ENCODE measurements around the gene ADD1.

The ADD1 gene

GRCh38 chr4:2931512-2932301 lies 88.1 kb downstream of the ADD1 start:
- peak overlapping the region; percentile 71; the same call in 1 of the 2 replicates for H3K4me3 ChIP-seq (replicated peaks; ENCODE audit: low read depth, low read length)
- no peak for DNase-seq (ENCODE audit: extremely low read depth, low read depth)
- TF ChIP-seq, protein P1, sequence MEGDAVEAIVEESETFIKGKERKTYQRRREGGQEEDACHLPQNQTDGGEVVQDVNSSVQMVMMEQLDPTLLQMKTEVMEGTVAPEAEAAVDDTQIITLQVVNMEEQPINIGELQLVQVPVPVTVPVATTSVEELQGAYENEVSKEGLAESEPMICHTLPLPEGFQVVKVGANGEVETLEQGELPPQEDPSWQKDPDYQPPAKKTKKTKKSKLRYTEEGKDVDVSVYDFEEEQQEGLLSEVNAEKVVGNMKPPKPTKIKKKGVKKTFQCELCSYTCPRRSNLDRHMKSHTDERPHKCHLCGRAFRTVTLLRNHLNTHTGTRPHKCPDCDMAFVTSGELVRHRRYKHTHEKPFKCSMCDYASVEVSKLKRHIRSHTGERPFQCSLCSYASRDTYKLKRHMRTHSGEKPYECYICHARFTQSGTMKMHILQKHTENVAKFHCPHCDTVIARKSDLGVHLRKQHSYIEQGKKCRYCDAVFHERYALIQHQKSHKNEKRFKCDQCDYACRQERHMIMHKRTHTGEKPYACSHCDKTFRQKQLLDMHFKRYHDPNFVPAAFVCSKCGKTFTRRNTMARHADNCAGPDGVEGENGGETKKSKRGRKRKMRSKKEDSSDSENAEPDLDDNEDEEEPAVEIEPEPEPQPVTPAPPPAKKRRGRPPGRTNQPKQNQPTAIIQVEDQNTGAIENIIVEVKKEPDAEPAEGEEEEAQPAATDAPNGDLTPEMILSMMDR (IDR thresholded peaks at IDR 0.05; ENCODE audit: low read depth, low read length, missing control alignments): no peak

DNA sequence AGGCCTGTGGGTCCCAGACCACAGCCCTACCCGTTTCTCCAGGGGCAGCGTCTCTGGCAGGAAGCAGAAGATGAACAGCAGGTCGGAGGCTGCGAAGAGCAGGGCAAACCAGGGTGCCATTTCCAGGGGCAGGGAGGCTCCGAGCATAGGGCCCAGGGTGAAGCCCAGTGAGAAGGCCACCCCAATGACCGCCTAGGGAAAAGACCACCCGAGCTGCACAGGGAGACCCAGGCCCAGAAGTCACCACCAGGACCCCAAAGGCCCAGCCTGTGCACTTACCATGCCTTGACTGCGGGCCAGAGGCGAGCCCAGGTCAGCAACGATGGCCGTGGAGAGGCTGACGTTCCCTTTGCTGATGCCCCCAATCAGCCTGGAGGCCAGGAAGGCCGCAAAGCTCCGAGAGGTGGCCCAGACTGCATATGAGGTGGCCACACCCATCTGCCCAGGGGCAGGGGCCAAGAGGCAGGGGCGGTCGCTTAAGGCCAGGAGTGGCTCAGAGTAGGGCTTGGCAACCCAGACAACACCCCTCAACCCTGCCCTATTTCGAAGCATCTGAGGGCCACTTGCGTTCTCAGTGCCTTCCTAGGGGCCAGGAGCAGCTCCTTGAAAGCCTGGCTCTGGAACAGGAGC lies 88.8 kb downstream of the ADD1 start:
- DNase-seq (ENCODE audit: extremely low read depth, low read depth): no peak
- TF ChIP-seq, protein P1 (IDR thresholded peaks at IDR 0.05; ENCODE audit: low read depth, low read length, missing control alignments): no peak
- H3K4me3 ChIP-seq (replicated peaks; ENCODE audit: low read depth, low read length): peak overlapping the region; percentile 71

DNA sequence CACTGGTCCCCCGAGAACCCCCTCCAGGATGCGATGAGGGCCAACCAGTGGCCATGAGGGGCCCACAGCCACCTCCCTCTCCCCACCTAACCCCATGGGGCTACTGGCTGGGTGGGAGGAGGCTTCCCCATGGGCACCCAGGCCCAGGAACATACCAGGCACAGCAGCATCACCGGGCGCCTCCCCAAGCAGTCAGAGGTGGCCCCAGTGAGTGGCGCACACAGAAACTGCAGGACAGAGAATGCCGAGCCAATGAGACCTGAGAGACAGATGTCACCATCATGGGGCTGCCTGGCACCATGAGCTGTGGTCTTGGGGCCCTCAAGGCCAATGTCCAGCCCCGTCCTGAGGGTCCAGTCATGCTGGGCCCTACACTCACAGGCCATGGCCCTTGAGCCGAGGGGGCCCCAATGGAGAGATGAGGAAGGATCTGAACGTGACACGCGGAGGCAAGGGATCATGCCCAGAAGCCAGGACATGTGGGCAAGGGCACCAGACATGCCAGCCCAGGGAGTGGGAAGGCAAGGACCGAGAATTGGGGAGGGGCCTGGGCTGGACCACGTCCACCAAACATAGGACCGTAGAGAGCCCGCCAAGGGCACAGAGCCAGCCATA lies 89.4 kb downstream of the ADD1 start:
- no peak for DNase-seq (ENCODE audit: extremely low read depth, low read depth)
- TF ChIP-seq, protein P1 (IDR thresholded peaks at IDR 0.05; ENCODE audit: low read depth, low read length, missing control alignments): no peak
- H3K4me3 ChIP-seq (replicated peaks; ENCODE audit: low read depth, low read length): peak overlapping the region; percentile 71

DNA sequence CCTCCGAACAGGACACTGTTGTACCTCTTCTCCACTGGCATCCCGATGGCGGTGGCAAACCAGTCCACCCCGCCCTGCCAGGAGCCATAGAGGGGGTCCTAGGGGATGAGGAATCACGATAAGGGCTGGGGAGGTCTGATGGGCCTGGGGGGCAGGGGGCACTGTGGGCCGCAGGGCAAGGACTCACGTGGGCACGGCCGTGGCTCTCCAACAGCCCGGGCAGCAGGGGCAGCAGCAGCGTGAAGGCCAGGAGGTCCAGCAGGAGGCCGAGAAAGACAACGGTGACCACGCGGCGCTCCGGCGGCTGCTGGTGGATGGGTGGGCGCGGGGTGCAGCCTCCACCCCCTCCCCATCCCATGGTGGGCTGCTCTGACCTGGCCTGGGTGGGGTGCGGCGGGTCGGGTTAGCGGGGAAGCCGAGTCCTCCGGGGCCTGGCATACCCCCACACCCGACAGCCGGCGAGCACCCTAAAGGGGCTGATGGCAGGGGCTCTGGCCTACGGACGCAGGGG lies 90.0 kb downstream of the ADD1 start:
- peak overlapping the region; percentile 71 for H3K4me3 ChIP-seq (replicated peaks; ENCODE audit: low read depth, low read length)
- no peak for DNase-seq (ENCODE audit: extremely low read depth, low read depth)
- TF ChIP-seq, protein P1 (IDR thresholded peaks at IDR 0.05; ENCODE audit: low read depth, low read length, missing control alignments): no peak

- DNase-seq (ENCODE audit: extremely low read depth, low read depth): no peak
- H3K4me3 ChIP-seq (replicated peaks; ENCODE audit: low read depth, low read length): peak overlapping the region; percentile 73
- TF ChIP-seq, protein P1 (IDR thresholded peaks at IDR 0.05; ENCODE audit: low read depth, low read length, missing control alignments): no peak
These were observed 90.6 kb downstream of the ADD1 start for GRCh38 chr4:2934077-2934812.

Measured in HFF-Myc (cell line).